ENCODE measurements around the gene PRKCA. TPM values are rescaled to one million over a fixed set of nuclear protein-coding genes. Genes with fewer than 3 reads are reported as not detected.
"Not testable (repeated sequence)": the region's sequence is repeated elsewhere in the genome, so short reads cannot be mapped to it uniquely, and the experiment has no call there.

PRKCA gene
- total RNA-seq, 4 donors from 2014 or later = 55.8 to 90.7 (median 66.7) TPM

DNA sequence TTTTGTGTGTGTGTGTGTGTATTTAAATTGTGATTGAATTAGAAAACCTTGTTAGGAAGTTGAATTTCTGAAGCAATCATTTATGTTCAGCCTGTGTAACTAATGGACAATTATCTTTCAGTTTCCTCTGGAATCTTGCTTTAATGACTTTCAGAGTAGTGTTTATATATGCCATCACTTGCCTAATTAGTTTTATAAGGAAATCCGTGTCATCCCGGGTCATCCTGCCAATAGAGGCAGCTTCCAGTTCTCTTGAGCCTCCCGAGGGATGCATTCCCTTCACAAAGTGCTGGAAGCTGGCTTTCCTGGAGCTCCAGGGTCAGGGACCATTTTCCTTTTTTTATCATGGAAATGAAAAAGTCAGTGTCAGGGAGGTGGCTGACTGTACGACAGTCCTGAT, 42.9 kb downstream of the PRKCA start:
- peaks cover 0 to 37% (median 18%) of the 10 kb centered on the region in 4 donors for H3K4me1 ChIP-seq
- WGBS, 2 donors = 41 to 50% methylated on average over 4 of the region's 4 CpGs
- no peak overlapping the region for H3K27ac ChIP-seq
- TF ChIP-seq, protein P1, sequence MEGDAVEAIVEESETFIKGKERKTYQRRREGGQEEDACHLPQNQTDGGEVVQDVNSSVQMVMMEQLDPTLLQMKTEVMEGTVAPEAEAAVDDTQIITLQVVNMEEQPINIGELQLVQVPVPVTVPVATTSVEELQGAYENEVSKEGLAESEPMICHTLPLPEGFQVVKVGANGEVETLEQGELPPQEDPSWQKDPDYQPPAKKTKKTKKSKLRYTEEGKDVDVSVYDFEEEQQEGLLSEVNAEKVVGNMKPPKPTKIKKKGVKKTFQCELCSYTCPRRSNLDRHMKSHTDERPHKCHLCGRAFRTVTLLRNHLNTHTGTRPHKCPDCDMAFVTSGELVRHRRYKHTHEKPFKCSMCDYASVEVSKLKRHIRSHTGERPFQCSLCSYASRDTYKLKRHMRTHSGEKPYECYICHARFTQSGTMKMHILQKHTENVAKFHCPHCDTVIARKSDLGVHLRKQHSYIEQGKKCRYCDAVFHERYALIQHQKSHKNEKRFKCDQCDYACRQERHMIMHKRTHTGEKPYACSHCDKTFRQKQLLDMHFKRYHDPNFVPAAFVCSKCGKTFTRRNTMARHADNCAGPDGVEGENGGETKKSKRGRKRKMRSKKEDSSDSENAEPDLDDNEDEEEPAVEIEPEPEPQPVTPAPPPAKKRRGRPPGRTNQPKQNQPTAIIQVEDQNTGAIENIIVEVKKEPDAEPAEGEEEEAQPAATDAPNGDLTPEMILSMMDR (IDR thresholded peaks at IDR 0.05) = no peak
- TF ChIP-seq EP300 (IDR thresholded peaks at IDR 0.05) (no peak), POLR2A (IDR thresholded peaks at IDR 0.05) (no peak)
- H3K36me3 ChIP-seq = no peaks in the 10 kb centered on the region
- H3K27me3 ChIP-seq = no peaks in the 10 kb centered on the region
- H3K9me3 ChIP-seq = no peaks in the 10 kb centered on the region
- DNase-seq (ENCODE audit: low spot score in 2 of 2) = no peak
- H3K4me3 ChIP-seq = no peak overlapping the region

DNA sequence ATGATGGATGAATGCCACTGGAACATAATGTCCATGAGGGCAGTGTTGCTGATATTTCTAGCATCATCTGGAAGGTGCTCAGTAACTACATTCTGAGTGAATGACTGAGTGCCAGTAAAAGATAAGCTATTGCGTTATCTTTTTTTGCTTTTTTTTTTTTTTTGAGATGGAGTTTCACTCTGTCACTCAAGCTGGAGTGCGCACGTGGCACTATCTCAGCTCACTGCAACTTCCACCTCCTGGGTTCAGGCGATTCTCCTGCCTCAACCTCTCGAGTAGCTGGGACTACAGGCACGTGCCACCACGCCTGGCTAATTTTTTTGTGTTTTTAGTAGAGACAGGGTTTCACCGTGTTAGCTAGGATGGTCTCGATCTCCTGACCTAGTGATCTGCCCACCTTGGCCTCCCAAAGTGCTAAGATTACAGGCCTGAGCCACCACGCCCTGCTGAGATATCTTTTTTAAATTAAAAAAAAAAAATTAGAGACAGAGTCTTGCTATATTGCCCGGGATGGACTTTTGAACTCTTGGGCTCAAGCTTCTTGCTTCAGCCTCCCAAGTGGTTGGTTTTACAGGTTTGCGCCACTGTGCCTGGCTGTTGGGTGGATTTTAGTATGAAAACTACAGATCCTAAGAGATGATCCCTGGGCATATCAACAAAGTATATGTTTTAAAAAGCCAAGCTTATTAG, 43.7 kb downstream of the PRKCA start:
- not testable (repeated sequence) for H3K4me3 ChIP-seq; H3K27ac ChIP-seq; H3K27me3 ChIP-seq; H3K9me3 ChIP-seq; DNase-seq (ENCODE audit: low spot score in 2 of 2); H3K36me3 ChIP-seq
- 94% methylated on average over 12 of the region's 12 CpGs for WGBS, 2 donors
- H3K4me1 ChIP-seq = peaks cover 0 to 35% (median 21%) of the 10 kb centered on the region in 4 donors

DNA sequence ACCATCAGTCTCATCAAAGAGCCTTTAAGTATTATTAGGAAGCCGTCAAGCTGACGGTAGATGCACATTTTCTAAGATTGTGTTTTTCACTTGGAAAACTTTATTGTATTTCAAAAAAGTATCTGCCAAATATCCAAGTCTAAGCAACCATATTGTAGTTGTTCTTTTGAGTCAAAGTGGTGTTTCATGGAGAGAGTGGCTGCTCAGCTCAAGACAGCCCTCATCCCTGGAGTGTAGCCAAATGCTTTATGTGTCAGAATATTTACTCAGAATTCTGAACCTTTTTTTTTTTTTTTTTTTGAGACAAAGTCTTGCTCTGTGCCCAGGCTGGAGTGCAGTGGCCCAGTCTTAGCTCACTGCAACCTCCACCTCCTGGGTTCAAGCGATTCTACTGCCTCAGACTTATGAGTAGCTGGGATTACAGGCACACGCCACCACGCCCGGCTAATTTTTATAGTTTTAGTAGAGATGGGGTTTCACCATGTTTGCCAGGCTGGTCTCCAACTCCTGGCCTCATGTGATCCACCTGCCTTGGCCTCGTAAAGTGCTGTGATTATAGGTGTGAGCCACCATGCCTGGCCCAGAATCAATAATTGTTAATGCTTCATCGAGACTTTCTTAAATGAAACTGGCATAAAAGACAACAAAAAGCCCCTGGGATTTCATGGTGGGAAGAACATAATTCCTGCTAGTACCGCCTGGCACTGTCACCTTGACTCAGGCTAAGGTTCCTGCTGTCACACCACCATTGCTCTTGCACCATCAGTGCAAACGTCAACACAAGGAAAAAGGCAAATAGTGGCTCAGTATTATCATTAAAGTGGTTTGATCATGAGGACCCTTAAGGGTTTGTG, 45.5 kb downstream of the PRKCA start:
- TF ChIP-seq EP300 (IDR thresholded peaks at IDR 0.05) = no peak
- no peak for TF ChIP-seq POLR2A (IDR thresholded peaks at IDR 0.05)
- TF ChIP-seq, protein P1 (IDR thresholded peaks at IDR 0.05) = no peak
- DNase-seq (ENCODE audit: low spot score in 2 of 2) = no peak
- Histone ChIP-seq H3K4me3 (no peak overlapping the region), H3K9me3 (no peaks in the 10 kb centered on the region), H3K27ac (no peak overlapping the region), H3K36me3 (no peaks in the 10 kb centered on the region), H3K27me3 (no peaks in the 10 kb centered on the region), H3K4me1 (peaks cover 0 to 36% (median 21%) of the 10 kb centered on the region in 4 donors)
- WGBS, 2 donors = 79 to 85% methylated on average over 10 of the region's 10 CpGs

DNA sequence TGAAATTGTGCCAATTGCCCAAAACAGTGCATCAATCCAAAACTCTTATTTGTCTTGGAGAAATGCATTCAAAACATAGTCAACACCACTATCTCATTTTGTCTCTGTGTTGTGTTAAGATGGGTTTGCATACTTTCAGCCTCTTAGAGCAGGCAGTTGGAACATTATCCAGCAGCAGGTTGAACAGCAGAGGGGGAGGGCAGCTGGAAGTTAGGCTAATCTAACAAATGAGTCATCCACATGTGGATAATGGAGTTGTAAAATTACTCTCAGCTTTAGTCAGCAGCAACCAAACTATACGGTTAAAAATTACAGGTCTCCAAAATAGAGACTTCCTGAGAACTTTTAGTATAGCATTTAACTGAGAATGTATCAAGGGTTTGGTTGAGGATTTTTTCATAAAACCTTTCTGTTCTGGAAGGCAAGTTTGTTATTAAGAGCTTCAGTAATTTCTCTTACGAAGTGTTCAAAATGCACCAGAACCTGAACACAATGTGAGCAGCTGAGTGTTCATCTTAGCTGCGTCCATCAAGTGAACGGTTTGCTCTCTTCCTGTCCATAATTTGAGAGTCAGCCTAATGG, 46.3 kb downstream of the PRKCA start:
- no peaks in the 10 kb centered on the region for H3K27me3 ChIP-seq
- peaks cover 0 to 36% (median 19%) of the 10 kb centered on the region in 4 donors for H3K4me1 ChIP-seq
- 63 to 68% methylated on average over 4 of the region's 4 CpGs for WGBS, 2 donors
- no peak for DNase-seq (ENCODE audit: low spot score in 2 of 2)
- H3K4me3 ChIP-seq = no peak overlapping the region
- H3K9me3 ChIP-seq = no peaks in the 10 kb centered on the region
- H3K27ac ChIP-seq = no peak overlapping the region
- TF ChIP-seq POLR2A (IDR thresholded peaks at IDR 0.05) (no peak), EP300 (IDR thresholded peaks at IDR 0.05) (no peak)
- TF ChIP-seq, protein P1 (IDR thresholded peaks at IDR 0.05) = no peak
- H3K36me3 ChIP-seq = no peaks in the 10 kb centered on the region

GRCh38 chr17:66349521-66350254, 47.3 kb downstream of the PRKCA start:
- WGBS, 2 donors = 78 to 80% methylated on average over 12 of the region's 12 CpGs
- Histone ChIP-seq H3K36me3 (no peaks in the 10 kb centered on the region), H3K4me3 (no peak overlapping the region), H3K9me3 (no peaks in the 10 kb centered on the region), H3K4me1 (peaks cover 0 to 36% (median 19%) of the 10 kb centered on the region in 4 donors), H3K27ac (no peak overlapping the region), H3K27me3 (no peaks in the 10 kb centered on the region)
- no peak for TF ChIP-seq POLR2A (IDR thresholded peaks at IDR 0.05)
- TF ChIP-seq EP300 (IDR thresholded peaks at IDR 0.05) = no peak
- TF ChIP-seq, protein P1 (IDR thresholded peaks at IDR 0.05) = no peak
- no peak for DNase-seq (ENCODE audit: low spot score in 2 of 2)

DNA sequence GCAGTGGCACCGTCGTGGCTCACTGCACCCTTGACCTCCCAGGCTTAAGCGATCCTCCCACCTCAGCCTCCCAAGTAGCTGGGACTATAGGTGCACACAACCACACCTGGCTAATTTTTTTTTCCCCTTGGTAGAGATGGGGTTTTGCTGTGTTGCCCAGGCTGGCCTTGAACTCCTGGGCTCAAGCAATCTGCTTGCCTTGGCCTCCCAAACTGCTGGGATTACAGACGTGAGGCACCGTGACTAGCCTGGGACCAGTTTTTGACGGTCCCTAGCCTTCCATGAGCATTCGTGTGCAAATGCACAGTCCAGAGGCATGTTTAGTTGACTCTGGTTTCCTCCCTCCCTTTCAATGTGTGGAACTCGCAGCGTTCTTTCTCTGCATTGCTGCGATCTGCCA, 48.2 kb downstream of the PRKCA start:
- DNase-seq (ENCODE audit: low spot score in 2 of 2); H3K4me3 ChIP-seq; H3K9me3 ChIP-seq; H3K27me3 ChIP-seq; H3K36me3 ChIP-seq: not testable (repeated sequence)
- Histone ChIP-seq H3K4me1 (peaks cover 0 to 44% (median 19%) of the 10 kb centered on the region in 4 donors), H3K27ac (peak overlapping the region in 1 of 4 donors; percentile 36)
- WGBS, 2 donors = 81 to 90% methylated on average over 10 of the region's 10 CpGs
